Stimulated activated memory B cell treated with anti-CD40 and anti-IgM and Interleukin-4, amounts not matched to agents 10 μg/mL and 1 μg/mL and 100 μg/mL, for 72 hours (primary cell): Measurements from ENCODE around the gene CRTAC1.

Source experiments
- ATAC-seq: fragments of 150-1000 bp; cut with Tn5 transposase; 2 replicates; pipeline ENCODE4 v1.10.0; 2021
- H3K27ac Mint-ChIP-seq: one replicate; pipeline ENCODE4 v1.8.0; 2022; ENCODE audit warnings: mild to moderate bottlenecking, mixed read lengths
- H3K27me3 Mint-ChIP-seq: one replicate; pipeline ENCODE4 v1.8.0; 2022; ENCODE audit warnings: mixed read lengths
- H3K36me3 Mint-ChIP-seq: one replicate; pipeline ENCODE4 v1.8.0; 2022; ENCODE audit warnings: mixed read lengths
- H3K4me1 Mint-ChIP-seq: one replicate; pipeline ENCODE4 v1.8.0; 2022; ENCODE audit warnings: mixed read lengths
- H3K4me3 Mint-ChIP-seq: one replicate; pipeline ENCODE4 v1.8.0; 2022; ENCODE audit warnings: mild to moderate bottlenecking, moderate library complexity, mixed read lengths
- H3K9me3 Mint-ChIP-seq: one replicate; pipeline ENCODE4 v1.8.0; 2022; ENCODE audit warnings: mixed read lengths

The CRTAC1 gene

GRCh38 chr10:97869091-97870042, 161.1 kb downstream of the CRTAC1 start:
- Mint-ChIP-seq H3K9me3 (no peaks in the 10 kb centered on the region), H3K4me3 (no peak overlapping the region), H3K27me3 (peaks cover 41% of the 10 kb centered on the region), H3K27ac (no peak overlapping the region), H3K4me1 (peaks cover 8% of the 10 kb centered on the region), H3K36me3 (no peaks in the 10 kb centered on the region)
- peak; percentile 86 for ATAC-seq

DNA sequence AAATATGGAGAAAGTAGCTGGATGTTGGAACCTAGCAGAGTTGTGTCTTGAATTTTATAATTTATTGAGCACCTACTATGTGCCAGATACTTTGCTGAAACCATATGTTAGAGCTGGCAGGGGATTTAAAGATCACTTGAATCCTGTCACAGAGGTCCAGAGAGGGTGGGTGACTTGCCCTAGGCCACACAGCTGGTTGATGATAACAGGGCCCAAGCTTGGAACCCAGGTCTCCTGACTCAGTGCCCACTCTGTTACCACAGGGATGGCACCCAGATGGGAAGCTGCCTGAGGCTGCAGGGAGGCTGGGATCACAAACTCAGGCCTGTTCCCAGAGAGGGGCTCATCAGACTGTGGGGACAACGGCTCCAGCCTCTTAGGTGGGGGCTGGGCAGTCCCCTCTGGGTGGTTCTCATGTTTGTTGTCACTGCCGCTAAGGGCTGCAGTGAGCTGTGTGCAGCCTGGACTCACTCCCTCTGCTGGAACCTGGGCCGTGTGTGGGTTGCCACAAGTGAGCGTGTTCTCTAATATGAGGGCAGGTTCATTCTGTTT, 162.2 kb downstream of the CRTAC1 start:
- Mint-ChIP-seq H3K4me3 (no peak overlapping the region), H3K4me1 (peaks cover 8% of the 10 kb centered on the region), H3K9me3 (no peaks in the 10 kb centered on the region), H3K27me3 (peaks cover 39% of the 10 kb centered on the region), H3K36me3 (no peaks in the 10 kb centered on the region), H3K27ac (no peak overlapping the region)
- no peak for ATAC-seq

- Mint-ChIP-seq H3K27ac (no peak overlapping the region), H3K9me3 (no peaks in the 10 kb centered on the region), H3K27me3 (peaks cover 48% of the 10 kb centered on the region), H3K36me3 (no peaks in the 10 kb centered on the region), H3K4me1 (peaks cover 8% of the 10 kb centered on the region), H3K4me3 (no peak overlapping the region)
- no peak for ATAC-seq
These were observed 163.1 kb downstream of the CRTAC1 start for GRCh38 chr10:97867220-97867800.

- no peak overlapping the region for H3K4me3 Mint-ChIP-seq
- no peaks in the 10 kb centered on the region for H3K36me3 Mint-ChIP-seq
- H3K27ac Mint-ChIP-seq = no peak overlapping the region
- peaks cover 8% of the 10 kb centered on the region for H3K4me1 Mint-ChIP-seq
- ATAC-seq = no peak
- no peaks in the 10 kb centered on the region for H3K9me3 Mint-ChIP-seq
- H3K27me3 Mint-ChIP-seq = peaks cover 52% of the 10 kb centered on the region
These were observed 163.7 kb downstream of the CRTAC1 start for GRCh38 chr10:97866524-97867219.

- no peaks in the 10 kb centered on the region for H3K36me3 Mint-ChIP-seq
- H3K4me3 Mint-ChIP-seq = no peak overlapping the region
- H3K4me1 Mint-ChIP-seq = peaks cover 8% of the 10 kb centered on the region
- no peaks in the 10 kb centered on the region for H3K9me3 Mint-ChIP-seq
- no peak overlapping the region for H3K27ac Mint-ChIP-seq
- no peak for ATAC-seq
- peaks cover 64% of the 10 kb centered on the region for H3K27me3 Mint-ChIP-seq
These were observed 164.9 kb downstream of the CRTAC1 start for GRCh38 chr10:97865488-97865887.

GRCh38 chr10:97863808-97864207, 166.6 kb downstream of the CRTAC1 start:
- Mint-ChIP-seq H3K27ac (no peak overlapping the region), H3K4me1 (no peaks in the 10 kb centered on the region), H3K9me3 (no peaks in the 10 kb centered on the region), H3K4me3 (no peak overlapping the region), H3K27me3 (peaks cover 60% of the 10 kb centered on the region), H3K36me3 (no peaks in the 10 kb centered on the region)
- ATAC-seq = no peak

DNA sequence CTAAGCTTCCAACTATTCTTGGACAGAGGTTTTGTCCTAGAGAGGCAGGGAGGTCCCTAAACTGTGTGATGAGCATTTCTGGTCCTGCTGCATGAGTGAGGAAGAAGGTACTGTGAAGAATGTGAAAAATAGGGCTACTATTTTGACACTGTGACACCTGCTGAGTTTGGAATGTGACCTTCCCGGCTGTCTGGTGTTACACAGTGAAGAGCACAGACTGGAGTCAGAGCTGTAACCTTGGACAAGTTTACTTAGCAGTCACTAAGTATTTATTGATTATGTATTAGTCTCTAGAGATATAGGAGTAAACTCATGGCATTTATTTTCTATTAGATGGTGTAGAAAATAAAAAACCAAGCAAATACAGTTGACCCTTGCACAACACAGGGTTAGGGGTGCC, 168.5 kb downstream of the CRTAC1 start:
- Mint-ChIP-seq H3K4me1 (no peaks in the 10 kb centered on the region), H3K36me3 (no peaks in the 10 kb centered on the region), H3K4me3 (no peak overlapping the region), H3K27me3 (peaks cover 74% of the 10 kb centered on the region), H3K27ac (no peak overlapping the region), H3K9me3 (peaks cover 3% of the 10 kb centered on the region)
- ATAC-seq = no peak

GRCh38 chr10:97861097-97861750, 169.2 kb downstream of the CRTAC1 start:
- no peaks in the 10 kb centered on the region for H3K36me3 Mint-ChIP-seq
- no peak for ATAC-seq
- H3K27ac Mint-ChIP-seq = no peak overlapping the region
- no peak overlapping the region for H3K4me3 Mint-ChIP-seq
- no peaks in the 10 kb centered on the region for H3K4me1 Mint-ChIP-seq
- peaks cover 3% of the 10 kb centered on the region for H3K9me3 Mint-ChIP-seq
- peaks cover 70% of the 10 kb centered on the region for H3K27me3 Mint-ChIP-seq

DNA sequence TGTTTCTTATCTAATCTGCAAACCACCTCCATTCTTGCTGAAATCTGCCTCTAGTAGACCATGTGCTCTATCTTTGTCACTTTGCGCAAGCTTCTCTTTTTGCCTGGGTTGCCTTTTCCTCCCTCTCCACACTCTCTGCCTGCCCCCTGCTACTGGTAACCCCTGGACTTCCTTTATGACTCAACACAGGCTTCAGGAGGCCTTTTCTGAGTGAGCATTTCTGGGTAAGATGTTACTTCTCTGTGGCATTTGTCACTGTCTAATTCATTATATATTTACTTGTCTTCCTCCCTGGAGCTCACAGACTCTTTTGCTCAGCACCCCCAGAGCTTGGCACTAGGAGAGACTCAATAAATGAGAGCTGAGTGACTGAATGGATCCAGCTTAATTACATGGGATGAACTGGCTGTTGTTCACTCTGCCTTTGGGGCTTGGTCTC, 172.4 kb downstream of the CRTAC1 start:
- Mint-ChIP-seq H3K4me3 (no peak overlapping the region), H3K27ac (no peak overlapping the region)

DNA sequence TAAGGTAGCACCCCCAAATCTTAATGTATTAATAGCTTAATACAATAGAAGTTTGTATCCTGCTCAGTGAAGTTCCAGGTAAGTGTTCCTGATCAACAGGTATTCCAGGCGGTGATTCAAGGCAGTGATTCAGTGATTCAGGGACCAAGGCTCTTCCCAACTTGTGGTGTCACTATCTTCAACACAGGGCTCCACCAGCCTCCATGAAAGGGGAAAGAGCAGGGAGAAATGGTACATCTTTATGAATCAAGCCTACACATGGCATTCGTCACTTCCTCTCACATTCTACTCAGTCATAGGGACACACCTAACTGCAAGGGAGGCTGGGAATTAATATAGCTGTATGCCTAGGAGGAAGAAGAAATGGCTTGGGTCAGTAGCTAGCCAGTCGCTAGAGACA, 175.7 kb downstream of the CRTAC1 start:
- Mint-ChIP-seq H3K36me3 (no peaks in the 10 kb centered on the region), H3K27me3 (peaks cover 38% of the 10 kb centered on the region), H3K4me1 (peaks cover 11% of the 10 kb centered on the region), H3K4me3 (no peak overlapping the region), H3K9me3 (peaks cover 3% of the 10 kb centered on the region), H3K27ac (no peak overlapping the region)
- ATAC-seq = no peak

More for the DNA sequence above, 172.4 kb downstream of the CRTAC1 start:
- Mint-ChIP-seq H3K36me3 (no peaks in the 10 kb centered on the region), H3K4me1 (no peaks in the 10 kb centered on the region), H3K9me3 (peaks cover 3% of the 10 kb centered on the region), H3K27me3 (peaks cover 52% of the 10 kb centered on the region)
- no peak for ATAC-seq

GRCh38 chr10:97852840-97853405, 177.5 kb downstream of the CRTAC1 start:
- no peak overlapping the region for H3K27ac Mint-ChIP-seq
- H3K9me3 Mint-ChIP-seq = peaks cover 3% of the 10 kb centered on the region
- H3K36me3 Mint-ChIP-seq = no peaks in the 10 kb centered on the region
- peaks cover 18% of the 10 kb centered on the region for H3K4me1 Mint-ChIP-seq
- no peak overlapping the region for H3K4me3 Mint-ChIP-seq
- peaks cover 41% of the 10 kb centered on the region for H3K27me3 Mint-ChIP-seq
- no peak for ATAC-seq

- peaks cover 36% of the 10 kb centered on the region for H3K27me3 Mint-ChIP-seq
These were observed 178.1 kb downstream of the CRTAC1 start for GRCh38 chr10:97852277-97852676.

GRCh38 chr10:97851341-97852001, 178.9 kb downstream of the CRTAC1 start:
- H3K9me3 Mint-ChIP-seq = no peaks in the 10 kb centered on the region
- H3K4me3 Mint-ChIP-seq = no peak overlapping the region
- H3K4me1 Mint-ChIP-seq = peaks cover 18% of the 10 kb centered on the region
- ATAC-seq = no peak
- H3K27ac Mint-ChIP-seq = no peak overlapping the region
- H3K36me3 Mint-ChIP-seq = no peaks in the 10 kb centered on the region
- peaks cover 29% of the 10 kb centered on the region for H3K27me3 Mint-ChIP-seq

More at GRCh38 chr10:97852277-97852676, 178.1 kb downstream of the CRTAC1 start:
- no peak for ATAC-seq
- H3K4me1 Mint-ChIP-seq = peaks cover 18% of the 10 kb centered on the region
- H3K27ac Mint-ChIP-seq = no peak overlapping the region
- no peak overlapping the region for H3K4me3 Mint-ChIP-seq
- no peaks in the 10 kb centered on the region for H3K36me3 Mint-ChIP-seq
- peaks cover 2% of the 10 kb centered on the region for H3K9me3 Mint-ChIP-seq

GRCh38 chr10:97850446-97850845, 180.0 kb downstream of the CRTAC1 start:
- no peaks in the 10 kb centered on the region for H3K36me3 Mint-ChIP-seq
- peaks cover 29% of the 10 kb centered on the region for H3K27me3 Mint-ChIP-seq
- no peak overlapping the region for H3K27ac Mint-ChIP-seq
- ATAC-seq = no peak
- H3K4me3 Mint-ChIP-seq = peak overlapping the region; percentile 61
- no peaks in the 10 kb centered on the region for H3K9me3 Mint-ChIP-seq
- peaks cover 18% of the 10 kb centered on the region for H3K4me1 Mint-ChIP-seq
